ENCODE measurements around the gene DDIT3.

DDIT3 gene

DNA sequence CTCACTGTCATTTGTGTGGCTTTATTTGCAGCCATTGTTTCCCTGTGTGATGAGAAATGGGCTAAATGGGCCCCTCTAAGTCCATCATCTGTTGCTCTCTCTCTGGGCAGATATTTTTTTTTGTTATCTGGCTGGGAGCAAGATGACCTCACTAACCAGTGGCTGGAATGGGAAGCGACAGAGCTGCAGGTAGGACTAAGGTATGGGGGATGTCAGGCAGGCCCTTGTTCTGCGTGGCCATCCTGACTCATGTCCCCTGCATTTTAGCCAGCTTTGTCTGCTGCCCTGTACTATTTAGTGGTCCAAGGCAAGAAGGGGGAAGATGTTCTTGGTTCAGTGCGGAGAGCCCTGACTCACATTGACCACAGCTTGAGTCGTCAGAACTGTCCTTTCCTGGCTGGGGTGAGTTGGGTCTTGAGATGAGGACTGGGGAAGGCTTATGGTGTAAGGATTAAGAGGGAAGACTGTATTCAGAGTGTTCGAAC lies 31.1 kb downstream of the DDIT3 start:
- peak overlapping the region; percentile 96 for H3K9ac ChIP-seq (ENCODE audit: insufficient read length)
- H3K9me3 ChIP-seq (ENCODE audit: low read depth, low read length) = no peaks in the 10 kb centered on the region
- DNase-seq (ENCODE audit: low read depth, low spot score) = no peak
- H3K36me3 ChIP-seq (ENCODE audit: insufficient read depth, low read length) = peaks cover 49% of the 10 kb centered on the region
- TF ChIP-seq FOXP2 (optimal IDR thresholded peaks at IDR 0.05; ENCODE audit: control extremely low read depth, extremely low read length, insufficient read depth) (no peak), POLR2AphosphoS5 (IDR thresholded peaks at IDR 0.05; ENCODE audit: borderline replicate concordance, low read depth, low read length) (no peak), EZH2 (IDR thresholded peaks at IDR 0.05) (no peak)
- H3K27ac ChIP-seq = peak overlapping the region; percentile 32; the same call in 1 of the 2 replicates
- peak overlapping the region; percentile 99 for H3K4me3 ChIP-seq

DNA sequence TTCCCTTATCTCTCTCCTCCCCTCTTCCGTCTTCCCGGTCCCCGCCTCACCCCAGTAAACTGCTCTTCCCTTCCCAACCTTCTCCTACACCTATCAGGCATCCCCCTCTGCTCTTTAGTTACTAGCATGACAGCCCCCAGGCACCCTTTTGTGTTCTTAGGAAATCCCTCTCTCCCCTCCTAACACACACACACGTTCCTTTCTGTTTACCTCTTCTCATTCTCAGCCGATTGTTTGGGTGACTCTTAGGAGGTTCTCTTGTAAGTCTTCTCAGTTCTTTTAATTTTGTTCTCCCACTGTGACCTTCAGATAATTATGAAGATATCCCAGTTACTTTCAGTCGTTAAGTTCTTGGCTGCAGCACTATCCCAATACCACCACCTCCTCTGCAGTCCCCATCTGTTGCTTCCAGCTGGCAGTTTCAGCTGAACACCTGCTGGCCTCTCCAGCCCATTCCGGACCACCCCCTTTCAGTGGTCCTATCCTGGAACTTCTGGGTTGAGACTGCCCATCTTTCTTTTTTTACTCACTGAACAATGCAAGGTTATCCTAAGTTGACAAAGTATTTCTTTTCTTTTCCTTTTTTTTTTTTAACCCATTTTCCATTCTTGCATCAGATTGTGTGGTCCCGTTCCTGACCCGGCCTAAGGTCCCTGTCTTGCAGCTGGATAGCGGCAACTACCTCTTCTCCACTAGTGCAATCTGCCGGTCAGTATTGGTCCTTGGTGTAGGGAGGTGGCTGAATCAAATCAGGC lies 31.7 kb downstream of the DDIT3 start:
- H3K36me3 ChIP-seq (ENCODE audit: insufficient read depth, low read length) = peaks cover 46% of the 10 kb centered on the region
- no peak for DNase-seq (ENCODE audit: low read depth, low spot score)
- peak overlapping the region; percentile 99 for H3K4me3 ChIP-seq
- TF ChIP-seq POLR2AphosphoS5 (IDR thresholded peaks at IDR 0.05; ENCODE audit: borderline replicate concordance, low read depth, low read length) (no peak), EZH2 (IDR thresholded peaks at IDR 0.05) (no peak), FOXP2 (optimal IDR thresholded peaks at IDR 0.05; ENCODE audit: control extremely low read depth, extremely low read length, insufficient read depth) (no peak)
- H3K9me3 ChIP-seq (ENCODE audit: low read depth, low read length) = no peaks in the 10 kb centered on the region
- peak overlapping the region; percentile 96 for H3K9ac ChIP-seq (ENCODE audit: insufficient read length)
- H3K27ac ChIP-seq = peak overlapping the region; percentile 92

GRCh38 chr12:57487597-57488401 lies 32.5 kb downstream of the DDIT3 start, which contains the start of gene MARS1:
Gene MARS1 (plus strand): TSS chr12:57488068. CDS start chr12:57488091, 23 bp downstream.
- peak within 1 kb of the TSS; percentile 99 for H3K4me3 ChIP-seq
- peaks cover 43% of the 10 kb centered on the region for H3K36me3 ChIP-seq (ENCODE audit: insufficient read depth, low read length)
- H3K27ac ChIP-seq = peak within 1 kb of the TSS; percentile 92
- no peak for TF ChIP-seq EZH2 (IDR thresholded peaks at IDR 0.05)
- peak; percentile 75 for TF ChIP-seq FOXP2 (optimal IDR thresholded peaks at IDR 0.05; ENCODE audit: control extremely low read depth, extremely low read length, insufficient read depth)
- peak; percentile 89 for TF ChIP-seq POLR2AphosphoS5 (IDR thresholded peaks at IDR 0.05; ENCODE audit: borderline replicate concordance, low read depth, low read length)
- DNase-seq (ENCODE audit: low read depth, low spot score) = peak; percentile 93
- no peaks in the 10 kb centered on the region for H3K9me3 ChIP-seq (ENCODE audit: low read depth, low read length)
- H3K9ac ChIP-seq (ENCODE audit: insufficient read length) = peak within 1 kb of the TSS; percentile 96

DNA sequence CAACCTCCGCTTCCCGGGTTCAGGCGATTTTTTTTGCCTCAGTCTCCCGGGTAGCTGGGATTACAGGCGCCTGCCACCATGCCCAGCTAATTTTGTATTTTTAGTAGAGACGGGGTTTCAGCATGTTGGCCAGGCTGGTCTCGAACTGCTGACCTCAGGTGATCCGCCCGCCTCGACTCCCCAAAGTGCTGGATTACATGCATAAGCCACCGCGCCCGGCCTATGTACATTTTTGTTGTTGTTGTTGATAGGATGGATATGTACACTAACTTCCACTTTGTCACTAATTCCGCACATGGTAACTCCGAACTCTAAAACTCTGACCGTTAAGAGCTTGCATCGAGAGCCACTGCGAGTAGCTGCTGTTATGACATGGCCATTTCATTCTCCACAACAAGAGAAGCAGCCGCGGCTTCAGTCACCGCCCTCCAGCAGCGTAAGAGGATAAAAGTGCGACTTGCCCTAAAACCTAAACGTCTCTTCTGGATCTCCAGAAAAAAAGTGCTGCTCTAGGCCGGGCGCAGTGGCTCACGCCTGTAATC lies 33.2 kb downstream of the DDIT3 start:
- Histone ChIP-seq H3K27ac (peak overlapping the region; percentile 57), H3K36me3 (ENCODE audit: insufficient read depth, low read length) (peaks cover 36% of the 10 kb centered on the region), H3K9ac (ENCODE audit: insufficient read length) (no peak overlapping the region), H3K4me3 (peak overlapping the region; percentile 36; the same call in 1 of the 2 replicates), H3K9me3 (ENCODE audit: low read depth, low read length) (no peaks in the 10 kb centered on the region)
- no peak for TF ChIP-seq FOXP2 (optimal IDR thresholded peaks at IDR 0.05; ENCODE audit: control extremely low read depth, extremely low read length, insufficient read depth)
- TF ChIP-seq POLR2AphosphoS5 (IDR thresholded peaks at IDR 0.05; ENCODE audit: borderline replicate concordance, low read depth, low read length) = no peak
- no peak for TF ChIP-seq EZH2 (IDR thresholded peaks at IDR 0.05)
- no peak for DNase-seq (ENCODE audit: low read depth, low spot score)

- Histone ChIP-seq H3K36me3 (ENCODE audit: insufficient read depth, low read length) (peaks cover 23% of the 10 kb centered on the region), H3K9me3 (ENCODE audit: low read depth, low read length) (no peaks in the 10 kb centered on the region), H3K4me3 (no peak overlapping the region), H3K9ac (ENCODE audit: insufficient read length) (no peak overlapping the region), H3K27ac (0 out of 2 replicates have a peak overlapping the region, but pooled peaks have one; percentile 1)
- no peak for DNase-seq (ENCODE audit: low read depth, low spot score)
- TF ChIP-seq FOXP2 (optimal IDR thresholded peaks at IDR 0.05; ENCODE audit: control extremely low read depth, extremely low read length, insufficient read depth) = no peak
- no peak for TF ChIP-seq EZH2 (IDR thresholded peaks at IDR 0.05)
- no peak for TF ChIP-seq POLR2AphosphoS5 (IDR thresholded peaks at IDR 0.05; ENCODE audit: borderline replicate concordance, low read depth, low read length)
These were observed 34.6 kb downstream of the DDIT3 start for GRCh38 chr12:57485695-57486094.

GRCh38 chr12:57483466-57483865 lies 36.8 kb downstream of the DDIT3 start:
- Histone ChIP-seq H3K4me3 (no peak overlapping the region), H3K9ac (ENCODE audit: insufficient read length) (peak overlapping the region; percentile 26), H3K27ac (0 out of 2 replicates have a peak overlapping the region, but pooled peaks have one; percentile 36), H3K9me3 (ENCODE audit: low read depth, low read length) (no peaks in the 10 kb centered on the region), H3K36me3 (ENCODE audit: insufficient read depth, low read length) (peaks cover under 1% of the 10 kb centered on the region; the same call in 1 of the 2 replicates)
- TF ChIP-seq FOXP2 (optimal IDR thresholded peaks at IDR 0.05; ENCODE audit: control extremely low read depth, extremely low read length, insufficient read depth) (no peak), POLR2AphosphoS5 (IDR thresholded peaks at IDR 0.05; ENCODE audit: borderline replicate concordance, low read depth, low read length) (no peak), EZH2 (IDR thresholded peaks at IDR 0.05) (no peak)
- no peak for DNase-seq (ENCODE audit: low read depth, low spot score)

- Histone ChIP-seq H3K36me3 (ENCODE audit: insufficient read depth, low read length) (no peaks in the 10 kb centered on the region), H3K9me3 (ENCODE audit: low read depth, low read length) (no peaks in the 10 kb centered on the region), H3K27ac (no peak overlapping the region), H3K9ac (ENCODE audit: insufficient read length) (no peak overlapping the region), H3K4me3 (no peak overlapping the region)
- TF ChIP-seq EZH2 (IDR thresholded peaks at IDR 0.05) = no peak
- TF ChIP-seq POLR2AphosphoS5 (IDR thresholded peaks at IDR 0.05; ENCODE audit: borderline replicate concordance, low read depth, low read length) = no peak
- no peak for TF ChIP-seq FOXP2 (optimal IDR thresholded peaks at IDR 0.05; ENCODE audit: control extremely low read depth, extremely low read length, insufficient read depth)
- DNase-seq (ENCODE audit: low read depth, low spot score) = no peak
These were observed 38.6 kb downstream of the DDIT3 start for GRCh38 chr12:57481671-57482070.
